Retinal pigment epithelial cell (primary cell): ENCODE results near the gene ZDHHC8.

Source experiments
- DNase-seq: peaks from one replicate; pipeline ENCODE4 v3.0.0-alpha.2; 2010; ENCODE audit warnings: low read depth
- H3K4me3 ChIP-seq: 2 replicates; pipeline ENCODE4 v1.5.1; 2011; ENCODE audit warnings: mild to moderate bottlenecking, low read length, control low read depth, moderate library complexity
- TF ChIP-seq, protein P1 (sequence below): conservative IDR thresholded peaks from 2 replicates; pipeline ENCODE4 v1.5.1; 2011; ENCODE audit warnings: low read depth, low read length, control low read depth, inconsistent platforms

Gene ZDHHC8

DNA sequence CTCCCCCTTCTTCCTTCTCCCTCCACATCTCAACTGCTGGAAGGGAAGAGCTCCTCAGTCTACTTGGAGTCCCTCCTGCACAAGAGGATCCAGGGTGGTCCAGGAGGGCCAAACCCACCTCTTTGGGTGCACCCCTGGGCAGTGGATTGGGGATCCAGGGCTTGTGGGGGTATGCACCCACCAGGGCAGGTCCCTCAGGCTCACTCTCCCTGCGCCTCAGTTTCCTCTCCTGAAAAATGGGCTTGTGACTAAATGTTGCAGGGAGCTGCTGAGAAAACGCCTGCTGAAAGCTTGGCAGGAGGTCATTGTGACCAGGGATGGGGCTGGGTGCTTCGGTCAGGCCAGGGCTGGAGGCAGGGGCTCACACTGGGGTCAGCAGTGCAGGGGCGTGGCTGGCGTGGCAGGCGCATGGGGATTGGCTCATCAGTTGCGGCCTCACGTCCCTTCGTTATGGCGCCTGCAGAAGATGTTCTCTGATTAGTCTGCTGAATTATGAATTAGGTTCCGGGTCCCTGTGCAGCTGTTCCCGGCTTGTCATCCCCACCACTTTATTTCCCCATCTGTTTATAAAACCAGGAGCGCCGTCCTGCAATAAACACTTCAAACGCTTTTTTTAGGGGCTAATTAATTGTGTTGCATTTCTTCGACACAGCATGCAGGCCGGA lies 44.9 kb downstream of the ZDHHC8 start:
- no peak overlapping the region for H3K4me3 ChIP-seq
- TF ChIP-seq, protein P1, sequence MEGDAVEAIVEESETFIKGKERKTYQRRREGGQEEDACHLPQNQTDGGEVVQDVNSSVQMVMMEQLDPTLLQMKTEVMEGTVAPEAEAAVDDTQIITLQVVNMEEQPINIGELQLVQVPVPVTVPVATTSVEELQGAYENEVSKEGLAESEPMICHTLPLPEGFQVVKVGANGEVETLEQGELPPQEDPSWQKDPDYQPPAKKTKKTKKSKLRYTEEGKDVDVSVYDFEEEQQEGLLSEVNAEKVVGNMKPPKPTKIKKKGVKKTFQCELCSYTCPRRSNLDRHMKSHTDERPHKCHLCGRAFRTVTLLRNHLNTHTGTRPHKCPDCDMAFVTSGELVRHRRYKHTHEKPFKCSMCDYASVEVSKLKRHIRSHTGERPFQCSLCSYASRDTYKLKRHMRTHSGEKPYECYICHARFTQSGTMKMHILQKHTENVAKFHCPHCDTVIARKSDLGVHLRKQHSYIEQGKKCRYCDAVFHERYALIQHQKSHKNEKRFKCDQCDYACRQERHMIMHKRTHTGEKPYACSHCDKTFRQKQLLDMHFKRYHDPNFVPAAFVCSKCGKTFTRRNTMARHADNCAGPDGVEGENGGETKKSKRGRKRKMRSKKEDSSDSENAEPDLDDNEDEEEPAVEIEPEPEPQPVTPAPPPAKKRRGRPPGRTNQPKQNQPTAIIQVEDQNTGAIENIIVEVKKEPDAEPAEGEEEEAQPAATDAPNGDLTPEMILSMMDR = no peak
- DNase-seq = no peak

DNA sequence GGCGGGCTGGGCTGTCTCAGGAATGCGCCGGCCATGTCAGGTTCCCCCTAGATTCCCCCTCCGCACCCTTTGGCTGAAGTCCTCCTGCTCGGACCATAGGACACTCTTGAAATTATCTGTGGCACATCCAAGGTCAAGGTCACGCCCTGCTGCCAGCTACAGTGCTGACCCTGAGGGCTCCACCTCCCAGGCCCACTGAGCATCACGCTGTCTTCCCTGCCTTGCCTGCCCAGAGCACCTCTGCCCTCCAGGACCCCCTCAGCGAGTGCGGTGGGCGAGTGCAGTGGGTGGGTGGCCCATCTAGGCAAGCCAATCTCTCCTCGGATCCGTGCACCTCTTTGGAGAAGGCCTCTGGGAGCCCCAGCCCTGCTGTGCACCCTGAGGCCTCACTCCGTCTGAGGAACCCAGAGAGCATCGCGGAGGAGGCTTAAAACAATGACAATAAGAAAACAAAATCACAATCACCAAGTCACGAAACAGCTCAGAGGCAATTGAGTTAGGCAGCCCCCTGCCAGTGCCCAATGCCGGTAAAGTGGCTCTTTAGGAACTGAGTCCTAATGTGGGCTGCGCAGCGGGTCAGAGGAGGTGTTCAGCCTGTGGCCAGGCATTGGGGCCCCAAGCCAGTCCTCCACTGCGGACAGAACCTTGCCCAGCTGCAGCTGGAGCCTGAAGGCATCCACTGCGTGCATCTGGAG lies 45.8 kb downstream of the ZDHHC8 start:
- DNase-seq = no peak
- TF ChIP-seq, protein P1 = no peak
- H3K4me3 ChIP-seq = no peak overlapping the region

DNA sequence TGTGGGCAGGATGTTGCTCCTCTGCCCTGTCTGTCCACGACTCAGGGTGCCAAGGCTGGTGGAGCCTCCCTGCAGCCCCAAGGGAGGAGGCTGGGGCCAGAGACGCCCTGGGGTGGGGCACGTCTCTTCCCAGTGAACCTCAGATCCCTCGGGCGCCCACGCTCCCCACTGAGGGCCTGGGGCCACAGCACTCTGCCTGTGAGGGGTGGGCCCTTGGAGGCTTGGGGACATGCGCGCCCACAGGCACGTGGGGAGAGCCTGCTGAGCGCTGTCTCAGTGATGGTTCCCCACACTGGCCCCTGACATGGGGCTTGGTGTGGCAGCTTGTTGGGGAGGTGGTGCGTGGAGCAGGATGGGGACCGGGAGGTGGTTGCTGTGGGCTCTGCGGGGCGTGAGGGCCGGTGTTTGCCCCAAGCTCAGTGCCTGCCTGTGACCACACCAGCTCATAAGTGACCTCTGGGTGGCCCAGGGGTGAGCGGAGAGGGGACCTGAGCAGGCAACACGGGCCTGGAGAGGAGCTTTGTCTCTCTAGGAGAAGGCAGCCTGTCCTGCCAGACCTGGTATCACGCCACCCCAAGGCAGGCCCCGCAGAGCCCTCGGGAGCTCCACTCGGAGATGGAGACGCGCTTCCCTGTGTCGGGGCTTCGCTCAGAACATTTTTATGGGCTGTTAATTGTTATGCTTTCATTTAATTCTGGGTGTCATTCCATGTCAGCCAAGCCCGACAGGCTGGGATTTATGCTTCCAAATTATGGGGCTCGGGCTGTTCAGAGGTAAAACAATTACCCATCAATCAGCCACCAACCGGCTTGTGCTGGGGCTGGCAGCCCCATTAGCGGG lies 46.7 kb downstream of the ZDHHC8 start:
- no peak for DNase-seq
- TF ChIP-seq, protein P1 = no peak
- H3K4me3 ChIP-seq = no peak overlapping the region

DNA sequence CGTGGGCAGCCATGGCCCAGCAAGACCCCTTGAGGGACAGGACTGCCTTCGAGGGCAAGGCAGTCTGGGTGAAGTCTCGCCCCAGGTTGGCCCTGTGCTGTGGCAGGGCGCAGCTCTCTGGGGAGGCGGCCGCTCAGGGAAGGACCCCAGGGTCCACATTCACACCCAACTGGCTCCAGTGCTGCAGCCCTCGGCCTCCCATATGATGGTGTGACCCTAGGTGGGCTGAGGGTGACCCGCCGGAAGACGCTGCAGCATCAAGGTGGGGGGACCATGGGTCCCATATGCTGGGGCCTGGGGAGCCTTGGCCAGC lies 47.3 kb downstream of the ZDHHC8 start:
- TF ChIP-seq, protein P1 = no peak
- DNase-seq = no peak

DNA sequence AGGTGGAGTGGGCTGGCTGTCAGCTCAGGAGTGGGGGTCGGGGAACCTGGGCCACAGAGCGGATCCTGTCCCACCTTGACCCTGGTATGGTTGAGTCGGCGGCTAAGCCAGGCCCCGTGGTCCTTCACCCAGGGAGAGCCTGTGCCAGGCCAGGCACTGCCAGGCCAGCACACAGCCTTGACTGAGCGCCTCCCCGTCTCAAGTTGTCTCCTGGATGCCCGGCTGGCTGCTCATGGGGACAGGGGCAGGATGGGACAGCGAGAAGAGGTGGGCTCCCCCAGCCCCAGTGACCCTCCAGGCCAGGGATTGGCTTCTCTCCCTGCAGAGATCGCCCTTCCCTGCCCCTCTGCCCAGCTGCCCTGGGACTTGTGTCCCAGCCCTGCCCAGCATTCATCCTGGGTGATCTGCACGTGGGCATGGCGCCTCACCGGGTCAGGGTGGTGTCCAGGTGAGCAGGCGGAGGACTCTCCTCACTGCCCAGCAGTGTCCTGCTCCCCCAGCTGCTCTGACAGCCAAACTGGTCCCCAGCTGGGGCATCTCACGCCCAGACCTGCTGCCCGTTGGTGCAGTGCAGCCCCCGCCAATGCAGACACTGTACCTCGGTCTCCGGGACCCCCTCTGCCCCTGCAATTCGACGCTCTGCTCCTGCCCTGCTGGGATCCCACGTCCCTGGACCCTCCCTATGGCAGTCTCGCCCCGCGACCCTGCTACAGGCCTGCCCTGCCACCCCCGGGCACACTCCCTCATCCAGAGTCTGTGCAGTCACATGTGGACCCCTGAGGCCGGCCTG lies 48.0 kb downstream of the ZDHHC8 start:
- no peak for DNase-seq
- TF ChIP-seq, protein P1 = no peak
- no peak overlapping the region for H3K4me3 ChIP-seq

More for the DNA sequence above, 47.3 kb downstream of the ZDHHC8 start:
- no peak overlapping the region for H3K4me3 ChIP-seq

DNA sequence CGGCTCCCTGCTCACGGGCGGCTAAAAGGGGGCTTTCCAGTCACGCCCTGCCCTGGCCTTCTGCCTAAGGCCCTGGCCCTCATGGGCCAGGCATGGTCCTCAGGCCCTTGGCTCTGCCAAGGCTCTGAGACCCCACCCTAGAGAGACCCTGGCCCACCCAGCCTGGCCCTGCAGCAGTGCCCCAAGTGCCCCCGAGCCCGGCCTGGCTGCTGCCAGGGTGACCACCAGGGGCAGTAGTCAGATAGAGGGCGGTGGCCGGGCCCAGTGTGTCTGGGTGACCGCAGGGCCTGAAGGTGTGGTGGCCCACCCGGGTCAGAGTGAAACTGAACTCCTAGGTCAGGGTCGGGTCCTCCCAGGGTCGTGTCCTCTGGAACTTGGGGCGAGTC lies 48.6 kb downstream of the ZDHHC8 start:
- TF ChIP-seq, protein P1 = peak; percentile 52
- no peak overlapping the region for H3K4me3 ChIP-seq
- DNase-seq = no peak
